Kidney epithelial cell (primary cell): ENCODE results near the gene LUC7L3. TPM values are rescaled to one million over a fixed set of nuclear protein-coding genes. Genes with fewer than 3 reads are reported as not detected.

ENCODE experiments used
- DNase-seq: peaks from one replicate; pipeline ENCODE4 v3.0.0-alpha.2; 2010; ENCODE audit warnings: low read depth
- H3K27me3 ChIP-seq: 2 replicates; pipeline ENCODE4 v1.6.0; 2011; ENCODE audit warnings: low read length; ENCODE audit not compliant: control insufficient read depth, insufficient read depth
- H3K36me3 ChIP-seq: 2 replicates; pipeline ENCODE4 v1.5.1; 2011; ENCODE audit warnings: low read length; ENCODE audit not compliant: control insufficient read depth, insufficient read depth
- H3K4me3 ChIP-seq: 2 replicates; pipeline ENCODE4 v1.5.1; 2011; ENCODE audit warnings: low read depth, mild to moderate bottlenecking, control low read depth, low read length
- CTCF ChIP-seq: IDR thresholded peaks from 2 replicates; pipeline ENCODE4 v1.5.1; 2011; ENCODE audit warnings: mild to moderate bottlenecking, moderate library complexity, low read length, control low read depth, inconsistent platforms; ENCODE audit not compliant: insufficient read depth, poor library complexity, severe bottlenecking
- total RNA-seq: library from RNA; depleted of rRNA; stranded (reverse); fragments of >200 nt; gene quantifications from 2 replicates; pipeline ENCODE4 v1.2.3, GENCODE V29; 2015

Gene LUC7L3
- total RNA-seq, 1 donor from 2014 or later: 31.5 TPM

GRCh38 chr17:50681263-50682200 is 37.9 kb upstream of the LUC7L3 start:
- H3K27me3 ChIP-seq: no peaks in the 10 kb centered on the region
- no peaks in the 10 kb centered on the region for H3K36me3 ChIP-seq
- DNase-seq: no peak
- TF ChIP-seq CTCF: peak; percentile 75
- no peak overlapping the region for H3K4me3 ChIP-seq

- DNase-seq: no peak
- Histone ChIP-seq H3K27me3 (no peaks in the 10 kb centered on the region), H3K36me3 (no peaks in the 10 kb centered on the region), H3K4me3 (no peak overlapping the region)
- TF ChIP-seq CTCF: no peak
These were observed 37.0 kb upstream of the LUC7L3 start for GRCh38 chr17:50682441-50682840.

- TF ChIP-seq CTCF: no peak
- Histone ChIP-seq H3K27me3 (no peaks in the 10 kb centered on the region), H3K4me3 (no peak overlapping the region), H3K36me3 (no peaks in the 10 kb centered on the region)
- DNase-seq: no peak
These were observed 36.5 kb upstream of the LUC7L3 start for GRCh38 chr17:50682938-50683337.

- DNase-seq: no peak
- Histone ChIP-seq H3K36me3 (no peaks in the 10 kb centered on the region), H3K27me3 (no peaks in the 10 kb centered on the region), H3K4me3 (no peak overlapping the region)
- no peak for TF ChIP-seq CTCF
These were observed 35.7 kb upstream of the LUC7L3 start for GRCh38 chr17:50683434-50684287.

- H3K27me3 ChIP-seq: no peaks in the 10 kb centered on the region
- no peak for TF ChIP-seq CTCF
- no peak for DNase-seq
- no peaks in the 10 kb centered on the region for H3K36me3 ChIP-seq
- no peak overlapping the region for H3K4me3 ChIP-seq
These were observed 35.2 kb upstream of the LUC7L3 start for GRCh38 chr17:50684288-50684611.
